NT2/D1 (cell line): Measurements from ENCODE around the gene ZMYND12.

Source experiments
- SUZ12 ChIP-seq: IDR thresholded peaks from 2 replicates; pipeline ENCODE4 v1.6.1; 2011; ENCODE audit not compliant: insufficient read length, insufficient read depth; ENCODE audit errors: extremely low read depth
- YY1 ChIP-seq: IDR thresholded peaks from 2 replicates; pipeline ENCODE4 v1.6.1; 2011; ENCODE audit not compliant: insufficient read length, insufficient read depth
- ZNF274 ChIP-seq: IDR thresholded peaks from 2 replicates; pipeline ENCODE4 v1.6.1; 2011; ENCODE audit warnings: mild to moderate bottlenecking, low read depth, low read length

- TF ChIP-seq YY1 (no peak), ZNF274 (no peak), SUZ12 (no peak)
Observed at GRCh38 chr1:42469727-42470126, 13.9 kb upstream of the ZMYND12 start.
